Posterior cingulate gyrus (tissue), 11 donors: ENCODE measurements around the gene CWC15.
A peak's percentile ranks its signal among the peaks of the same experiment; 100 is the strongest.
"Not testable (repeated sequence)": the region's sequence is repeated elsewhere in the genome, so short reads cannot be mapped to it uniquely, and the experiment has no call there.

Source experiments
- DNase-seq, 10 donors: peaks; one replicate each; pipeline versions ENCODE4 v3.0.0 to v3.0.0-alpha.2; 2020 to 2021; ENCODE audit warnings: mixed read lengths in 3 of 10
- intact Hi-C: fragments of 100-400 bp; cut with DNase I; formaldehyde crosslinking; loops from one replicate; pipeline ENCODE4 v1.15.1; 2023

The CWC15 gene

DNA sequence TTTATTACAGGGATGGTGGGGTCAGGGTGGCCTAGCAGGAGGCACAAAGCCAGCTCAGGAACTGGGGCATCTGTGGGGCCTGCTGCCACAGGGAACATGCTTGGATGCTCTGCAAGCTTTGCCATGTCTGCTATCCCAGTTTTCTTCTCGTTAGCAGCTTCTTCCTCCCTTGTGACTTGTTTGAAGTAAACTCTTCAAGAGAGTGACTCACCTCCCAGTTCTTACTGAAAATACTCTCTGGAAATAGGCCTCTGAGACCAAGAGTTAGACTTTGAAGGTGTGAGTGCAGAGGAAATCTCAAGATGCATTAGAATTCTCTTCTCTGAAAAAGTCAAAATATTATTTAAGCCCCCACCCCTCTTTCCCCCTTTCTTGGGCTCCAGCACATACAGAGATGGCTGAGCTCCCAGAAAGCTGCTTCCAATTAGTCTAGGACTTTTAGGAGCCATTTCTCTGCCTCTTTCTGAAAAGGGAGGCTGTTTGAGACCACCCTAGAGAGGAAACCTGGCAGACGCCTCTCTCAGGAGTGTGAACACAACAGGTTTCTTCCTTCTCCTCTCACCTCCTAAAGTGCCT, 15.1 kb downstream of the CWC15 start:
- intact Hi-C loops, result no loop called here

DNA sequence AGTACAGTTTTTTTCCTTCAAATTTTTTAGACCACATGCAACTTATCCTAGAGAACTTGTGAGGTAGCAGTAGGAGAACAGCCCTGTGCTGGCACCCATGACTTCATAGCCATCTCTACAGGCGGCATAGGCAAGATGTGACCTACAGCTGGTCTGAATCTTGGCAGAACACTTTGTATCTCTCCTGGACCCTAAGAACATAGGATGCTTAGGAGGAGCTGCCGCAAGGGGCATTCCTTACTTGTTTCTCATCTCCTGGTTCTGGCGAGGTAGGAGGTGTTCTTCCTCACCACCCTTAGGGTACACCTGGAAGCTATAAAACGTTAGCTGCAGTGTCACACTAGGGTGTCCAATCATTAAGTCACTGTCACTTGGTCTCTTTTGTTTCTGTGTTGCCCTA, 16.4 kb downstream of the CWC15 start:
- no peak for DNase-seq
- intact Hi-C loops, result no loop called here

More for the DNA sequence above, 15.1 kb downstream of the CWC15 start:
- no peak for DNase-seq

DNA sequence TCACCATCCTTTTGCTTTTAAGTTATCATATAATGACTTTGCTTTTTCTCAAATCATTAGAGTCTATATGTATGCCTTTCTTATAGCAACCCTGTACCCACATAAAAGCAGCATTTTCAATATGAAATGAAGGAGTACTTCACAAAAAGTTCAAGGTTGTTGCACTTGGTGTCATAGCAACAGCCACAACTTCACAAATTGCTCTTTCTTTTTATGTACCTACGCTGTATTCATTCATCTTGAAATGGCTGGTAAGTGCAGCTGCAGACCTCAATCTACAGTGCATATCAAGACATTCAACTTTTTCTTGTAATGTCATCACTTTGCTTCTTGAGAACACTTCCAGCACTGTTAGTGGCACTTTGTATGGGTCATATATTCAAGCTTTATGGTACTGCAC, 18.6 kb downstream of the CWC15 start:
- intact Hi-C loops, result no loop called here
- no peak for DNase-seq

DNA sequence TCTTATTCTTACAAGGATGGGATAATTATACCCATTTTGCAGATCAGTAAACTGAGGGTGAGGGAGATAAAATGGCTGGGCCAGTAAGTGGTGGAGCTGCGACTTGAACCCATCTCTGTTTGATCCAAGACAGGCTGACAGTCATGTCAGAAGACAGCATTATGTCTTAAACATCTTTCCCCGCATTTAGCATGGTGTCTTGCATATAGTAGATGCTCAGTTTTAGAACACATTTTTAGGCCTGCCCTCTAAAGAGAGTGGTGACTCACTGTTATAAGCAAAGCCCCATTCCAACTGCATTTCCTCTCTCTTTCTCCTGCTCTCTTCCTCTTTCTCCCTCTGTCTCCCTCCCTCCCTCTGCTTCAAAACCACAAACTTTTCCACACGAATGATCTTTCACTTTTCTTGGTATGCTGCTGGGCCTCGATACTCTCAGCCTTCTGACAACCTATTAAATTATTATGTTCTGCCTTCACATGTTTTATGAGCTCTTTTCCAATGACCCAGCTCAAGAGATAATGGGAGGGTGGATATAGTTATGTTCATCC, 25.2 kb downstream of the CWC15 start:
- DNase-seq, result no peak
- intact Hi-C loops, result no loop called here

DNA sequence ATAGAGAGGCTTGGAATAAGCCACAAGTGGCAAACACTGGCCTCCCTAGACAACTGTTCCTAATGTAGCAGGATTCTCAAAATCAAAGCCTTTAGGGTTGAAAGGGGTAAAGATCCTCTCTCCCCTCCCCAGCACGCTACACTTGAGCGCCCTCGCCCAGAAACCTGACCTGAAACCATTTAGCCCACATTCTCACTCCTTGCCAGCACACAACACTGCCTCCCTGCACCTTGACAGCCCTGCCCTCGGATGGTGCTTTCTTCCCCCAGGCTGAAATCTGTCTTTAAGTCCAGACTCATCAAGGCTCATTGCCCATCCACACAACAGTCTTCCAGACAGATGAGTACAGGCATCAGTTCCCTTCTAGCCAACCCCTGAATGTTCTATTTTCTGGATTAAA, 26.5 kb downstream of the CWC15 start:
- DNase-seq, result no peak
- intact Hi-C loops, result no loop called here

DNA sequence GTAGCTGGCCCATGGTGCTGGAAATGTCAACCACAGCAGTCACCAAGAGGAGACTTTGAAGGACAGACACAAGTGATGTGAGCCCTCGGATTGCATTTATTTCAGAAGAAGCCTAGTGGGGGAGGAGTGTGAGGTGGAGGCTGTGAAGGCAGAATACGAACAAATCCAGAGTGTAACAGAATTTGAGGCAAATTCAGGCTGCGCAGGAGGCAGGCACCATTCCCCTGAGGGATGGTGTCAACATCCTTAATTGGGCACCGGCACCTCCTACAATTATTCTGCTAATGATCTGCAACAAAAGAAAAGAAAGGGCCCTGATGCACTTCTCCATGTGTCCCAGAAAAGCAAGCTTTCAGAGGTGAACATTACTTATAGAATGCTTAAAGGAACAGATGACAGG, 32.2 kb downstream of the CWC15 start:
- no peak for DNase-seq
- intact Hi-C loops, result no loop called here

DNA sequence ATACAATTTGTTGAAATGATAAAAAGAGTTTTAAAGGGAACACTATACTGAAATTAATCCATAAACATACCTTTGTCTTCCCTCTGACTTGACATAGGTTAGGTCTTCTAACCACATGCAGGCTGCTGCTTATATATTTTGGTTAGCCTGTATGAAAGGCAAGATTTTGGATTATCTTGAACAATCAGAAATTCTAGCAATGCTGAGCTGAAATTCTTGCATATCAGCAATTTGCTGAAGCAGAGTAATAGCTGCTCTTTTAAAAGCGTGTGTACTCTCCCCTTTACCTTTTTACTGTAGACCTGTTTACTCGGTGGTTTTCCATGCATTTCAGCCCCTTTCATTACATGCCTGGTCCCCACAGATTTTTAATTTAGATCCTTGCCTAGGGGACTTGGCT, 34.0 kb downstream of the CWC15 start:
- intact Hi-C loops, result no loop called here

DNA sequence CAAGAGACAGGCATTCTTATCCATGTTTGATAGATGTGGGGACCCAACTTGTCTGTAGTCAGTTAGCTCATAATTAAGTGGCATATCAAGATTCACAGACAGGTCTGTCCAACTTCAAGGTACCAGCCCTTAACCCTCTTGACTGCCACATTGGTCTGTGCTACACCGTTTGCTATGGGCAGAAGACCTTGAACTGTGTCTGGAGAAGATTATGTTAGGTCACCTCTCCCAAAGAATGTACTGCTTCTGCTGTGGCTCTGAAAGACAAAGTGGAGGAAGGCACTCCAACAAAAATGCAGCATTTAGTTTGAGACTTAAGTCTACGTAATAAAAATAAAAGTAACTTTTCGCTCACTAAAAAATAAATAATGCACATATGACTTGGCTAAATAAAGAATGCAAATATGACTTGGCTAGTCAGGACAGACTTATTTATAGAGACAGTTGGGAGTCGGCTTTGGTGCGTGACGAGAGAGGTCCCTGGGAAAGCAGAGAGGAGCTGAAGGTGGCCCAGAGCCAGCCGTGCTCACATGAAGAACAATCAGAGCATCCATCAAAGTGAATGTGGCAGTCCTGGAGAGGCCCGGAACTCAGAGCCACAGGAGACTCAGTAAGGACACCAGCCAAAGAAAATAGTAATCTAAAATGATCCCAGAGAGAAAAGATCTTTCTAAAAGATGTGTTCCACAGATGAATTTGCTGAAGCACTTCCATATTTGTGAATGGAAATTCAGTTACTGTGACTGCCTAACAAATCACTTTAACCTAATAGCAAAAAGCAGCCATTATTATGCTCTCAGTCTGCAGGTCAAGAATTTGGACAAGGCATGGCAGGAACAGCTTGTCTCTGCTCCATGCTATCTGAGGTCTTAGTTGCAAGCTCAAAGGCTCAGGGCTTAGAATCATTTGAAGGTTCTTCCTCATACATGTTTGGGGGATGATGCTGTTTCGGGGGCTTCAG, 35.0 kb downstream of the CWC15 start:
- intact Hi-C loops, result no loop called here
- no peak for DNase-seq

More for the DNA sequence above, 34.0 kb downstream of the CWC15 start:
- DNase-seq, result no peak

DNA sequence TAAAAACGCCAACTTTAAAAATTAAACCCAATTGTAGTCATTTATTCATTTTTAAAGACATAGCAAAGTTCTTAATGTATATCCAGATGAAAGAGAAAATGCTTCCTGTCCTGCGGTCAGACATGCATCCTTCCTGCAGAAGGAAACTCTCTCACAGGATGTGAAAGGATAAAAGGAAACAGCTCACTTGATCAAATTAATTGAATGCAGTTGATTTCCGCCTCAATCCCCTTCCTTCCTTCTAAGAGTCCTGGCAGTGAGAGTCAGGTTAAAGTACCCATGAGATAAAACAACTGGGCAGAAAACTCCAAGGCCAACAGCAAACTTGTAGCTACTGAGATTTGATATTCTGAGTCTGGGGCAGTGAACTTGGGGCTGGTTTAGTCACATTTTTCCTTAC, 38.5 kb downstream of the CWC15 start:
- intact Hi-C loops, result no loop called here

DNA sequence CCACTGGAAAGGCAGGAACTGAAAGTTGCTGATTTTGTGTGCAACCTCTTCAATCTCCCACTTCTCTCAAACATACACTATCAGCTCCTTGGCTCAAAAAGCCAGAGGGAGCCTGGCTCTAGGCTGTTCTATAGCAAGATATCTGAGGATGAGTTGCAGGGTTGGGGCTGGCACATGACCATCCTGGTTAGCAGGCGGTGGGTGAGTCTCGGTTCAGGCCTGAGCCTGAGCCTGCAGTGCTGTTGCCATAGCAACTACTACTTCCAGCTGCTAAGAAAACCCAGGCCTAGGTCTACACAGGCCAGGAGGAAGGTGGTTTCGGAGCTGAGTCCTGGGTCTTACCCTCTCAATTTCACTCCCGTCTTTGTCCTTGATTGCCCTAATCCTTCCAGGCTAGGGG, 39.0 kb downstream of the CWC15 start:
- DNase-seq, result peak in 8 of 10 donors; percentile 21 to 88 (median 44)
- intact Hi-C loops, result no loop called here

More for the DNA sequence above, 38.5 kb downstream of the CWC15 start:
- DNase-seq, result no peak

DNA sequence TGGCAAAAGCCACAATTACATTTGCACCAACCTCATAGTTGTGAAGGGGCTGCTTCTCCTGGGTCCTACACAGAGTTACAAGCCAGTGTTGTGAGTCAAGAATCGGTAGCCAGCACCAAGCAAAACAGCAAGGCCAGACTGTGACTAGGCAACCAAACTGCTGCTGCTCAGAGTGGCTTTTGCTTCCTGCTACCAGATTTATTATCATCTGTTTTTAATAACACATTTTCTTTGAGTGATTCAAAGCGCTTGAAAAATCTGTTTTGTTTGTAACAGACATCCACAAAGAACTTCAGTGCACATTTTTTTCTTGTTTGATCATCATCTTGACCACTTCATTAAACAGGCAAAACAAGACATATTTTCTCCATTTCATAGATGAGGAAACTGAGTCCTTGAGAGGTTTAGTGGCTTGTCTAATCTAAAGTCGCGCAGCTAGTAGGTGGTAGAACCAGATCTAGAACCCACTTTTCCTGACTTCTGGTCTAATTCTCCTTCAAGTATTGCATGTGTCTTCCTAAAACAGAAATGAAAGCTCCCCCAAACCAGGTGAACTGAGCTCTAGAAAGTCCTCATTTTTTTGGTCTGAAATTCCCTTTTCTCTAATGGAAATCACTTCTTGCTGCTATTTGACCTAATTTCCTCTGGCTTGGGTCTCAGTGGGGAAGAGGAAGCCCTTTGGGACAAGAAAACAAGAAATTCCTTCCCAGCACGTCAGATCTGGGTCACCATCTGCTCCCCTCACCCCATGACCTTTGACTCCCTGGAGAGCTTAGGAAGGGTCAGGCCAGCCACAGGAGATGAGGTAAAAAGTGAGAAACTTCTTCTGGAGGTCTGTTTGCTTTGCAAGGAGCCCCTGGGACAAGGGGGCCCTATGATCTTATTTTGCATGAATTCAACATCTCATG, 39.9 kb downstream of the CWC15 start:
- intact Hi-C loops, result no loop called here
- no peak for DNase-seq

DNA sequence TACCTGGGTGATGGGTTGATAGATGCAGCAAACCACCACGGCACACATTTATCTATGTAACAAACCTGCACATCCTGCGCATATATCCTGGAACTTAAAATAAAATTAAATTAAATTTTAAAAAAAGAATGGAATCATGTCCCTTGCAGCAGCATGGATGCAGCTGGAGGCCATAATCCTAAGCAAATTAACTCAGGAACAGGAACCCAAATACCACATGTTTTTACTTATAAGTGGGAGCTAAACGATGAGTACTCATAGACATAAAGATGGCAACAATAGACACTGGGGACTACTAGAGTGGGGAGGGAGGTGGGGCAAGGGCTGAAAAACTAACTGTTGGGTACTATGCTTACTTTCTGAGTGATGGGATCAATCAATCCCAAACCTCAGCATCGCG, 40.9 kb downstream of the CWC15 start:
- no peak for DNase-seq
- intact Hi-C loops, result no loop called here

DNA sequence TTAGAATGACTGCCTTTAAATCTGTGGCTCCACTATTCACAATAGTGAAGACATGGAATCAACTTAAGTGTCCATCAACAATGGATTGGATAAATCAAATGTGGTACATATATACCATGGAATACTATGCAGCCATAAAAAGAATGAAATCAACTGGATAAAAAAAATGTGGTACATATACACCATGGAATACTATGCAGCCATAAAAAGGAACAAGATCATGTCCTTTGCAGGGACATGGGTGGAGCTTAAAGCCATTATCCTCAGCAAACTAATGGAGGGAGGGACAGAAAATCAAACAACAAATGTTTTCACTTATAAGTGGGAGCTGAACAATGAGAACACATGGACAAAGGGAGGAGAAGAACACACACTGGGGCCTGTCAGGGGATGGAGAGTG, 41.3 kb downstream of the CWC15 start:
- intact Hi-C loops, DNase-seq: not testable (repeated sequence)

DNA sequence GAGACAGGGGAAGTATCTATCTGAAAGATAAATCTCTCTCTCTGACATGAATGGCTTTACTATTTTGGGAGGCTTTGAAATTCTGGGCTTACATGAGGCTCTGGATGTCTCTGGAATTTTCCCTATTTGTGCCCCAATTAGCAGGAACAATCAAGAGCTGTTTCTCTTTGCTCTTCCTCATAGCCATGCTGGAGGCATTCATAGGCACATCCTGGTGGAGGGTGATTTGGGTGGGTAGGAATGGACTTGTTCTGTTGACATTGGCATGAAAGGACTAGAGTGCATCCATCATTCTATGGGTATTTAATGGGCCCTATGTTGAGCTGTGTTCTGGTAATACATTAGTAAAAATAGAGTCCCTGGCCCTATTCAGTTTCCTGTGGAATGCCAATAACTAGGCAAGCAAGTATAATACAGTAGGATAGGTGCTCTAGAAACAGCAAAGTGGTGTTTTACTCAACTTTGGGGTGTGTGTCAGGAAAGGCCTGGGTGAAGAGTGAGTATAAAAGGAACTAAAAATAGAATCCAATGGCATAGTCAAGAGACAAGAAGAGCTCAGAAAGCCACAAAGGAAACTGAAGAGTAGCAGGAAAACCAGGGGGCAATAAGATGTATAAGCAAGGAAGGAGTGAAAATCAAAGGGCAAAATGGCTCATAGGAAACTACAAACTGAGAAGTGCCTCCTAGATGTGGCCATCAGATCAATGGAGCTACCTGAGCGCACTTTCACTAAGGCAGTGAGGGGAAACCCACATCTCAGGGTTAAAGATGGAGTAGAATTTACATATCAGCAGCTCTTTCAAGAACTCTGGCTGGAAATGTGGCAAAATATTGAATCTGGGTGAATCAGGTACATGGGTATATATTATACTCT, 45.0 kb downstream of the CWC15 start:
- intact Hi-C loops, result no loop called here
- no peak for DNase-seq

DNA sequence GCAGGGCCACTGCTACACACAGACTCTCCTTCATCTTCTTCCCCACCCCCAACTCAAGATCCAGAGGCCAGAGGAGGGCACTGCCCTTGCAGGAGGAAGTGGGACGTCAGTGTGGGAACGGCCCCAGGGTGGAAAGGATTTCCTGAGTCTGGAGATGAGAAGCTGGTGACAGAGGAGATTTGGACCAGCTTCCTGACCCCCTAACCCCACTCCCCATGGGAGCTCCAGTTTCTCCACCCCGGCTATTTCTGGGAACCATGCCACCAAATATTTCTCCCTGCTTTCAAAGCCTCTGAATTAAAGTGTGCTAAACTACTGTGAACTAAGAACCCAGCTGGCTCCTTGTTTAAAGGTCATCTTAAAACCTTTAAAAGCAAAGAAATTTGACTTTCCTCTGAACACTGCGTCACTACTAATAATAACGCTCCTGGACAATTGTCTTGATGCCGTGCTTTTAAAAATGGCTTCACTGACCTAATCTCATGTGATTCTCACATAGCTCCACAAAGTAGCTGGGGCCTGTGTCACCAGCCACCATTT, 46.6 kb downstream of the CWC15 start:
- DNase-seq, result peak in 2 of 10 donors; percentile 75 to 89
- intact Hi-C loops, result no loop called here

DNA sequence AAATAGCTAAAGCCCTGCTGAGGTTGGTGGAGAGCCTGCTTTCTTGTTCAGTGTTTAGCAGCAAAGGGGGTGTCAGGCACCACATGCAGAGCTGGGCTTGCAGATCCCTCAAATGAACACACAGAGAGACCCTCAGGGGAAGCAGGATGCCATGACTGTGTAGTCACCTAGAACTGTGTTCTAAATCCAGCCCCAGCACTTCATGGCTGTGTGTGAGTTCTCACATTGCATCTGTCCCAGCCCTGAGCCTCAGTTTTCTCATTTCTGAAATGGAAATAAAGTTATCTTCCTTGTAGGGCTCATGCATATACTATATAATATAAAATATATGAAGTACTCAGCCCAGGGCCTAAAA, 47.1 kb downstream of the CWC15 start:
- intact Hi-C loops, result no loop called here
- no peak for DNase-seq

DNA sequence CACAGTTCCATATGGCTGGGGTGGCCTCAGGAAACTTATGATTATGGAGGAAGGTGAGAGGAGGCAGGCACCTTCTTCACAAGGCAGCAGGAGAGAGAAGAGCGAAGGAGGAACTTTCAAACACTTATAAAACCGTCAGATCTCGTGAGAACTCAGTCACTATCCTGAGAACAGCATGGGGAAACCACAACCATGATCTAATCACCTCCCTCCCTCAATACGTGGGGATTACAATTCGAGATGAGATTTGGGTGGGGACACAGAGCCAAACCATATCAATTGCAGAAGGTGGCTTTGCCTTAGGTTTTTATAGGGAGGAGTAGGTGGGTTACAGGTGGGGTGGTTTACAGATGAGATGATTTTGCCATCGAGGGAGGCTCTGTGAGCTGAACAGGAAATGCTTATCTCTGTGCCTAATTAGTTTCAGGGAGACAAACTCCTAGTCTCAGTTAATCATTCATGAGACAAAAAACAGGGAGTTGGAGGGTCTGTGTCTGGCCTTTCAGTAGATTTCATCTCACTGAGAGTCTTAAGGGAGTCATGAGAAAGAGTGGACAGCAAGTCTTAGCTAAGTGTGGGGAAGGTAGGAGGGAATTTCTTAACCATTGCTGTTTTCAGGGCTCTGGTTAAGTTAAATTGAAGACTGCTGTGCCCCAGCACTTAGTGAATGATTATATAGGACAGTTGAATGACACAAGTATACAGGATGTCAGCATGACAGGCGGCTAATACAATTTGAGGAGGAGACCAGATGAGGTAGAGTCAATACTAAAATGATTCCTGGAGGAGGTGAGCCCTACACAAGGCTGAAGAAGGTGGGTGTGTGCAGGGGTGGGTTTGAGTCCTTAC, 47.7 kb downstream of the CWC15 start:
- DNase-seq, result no peak
- intact Hi-C loops, result no loop called here

DNA sequence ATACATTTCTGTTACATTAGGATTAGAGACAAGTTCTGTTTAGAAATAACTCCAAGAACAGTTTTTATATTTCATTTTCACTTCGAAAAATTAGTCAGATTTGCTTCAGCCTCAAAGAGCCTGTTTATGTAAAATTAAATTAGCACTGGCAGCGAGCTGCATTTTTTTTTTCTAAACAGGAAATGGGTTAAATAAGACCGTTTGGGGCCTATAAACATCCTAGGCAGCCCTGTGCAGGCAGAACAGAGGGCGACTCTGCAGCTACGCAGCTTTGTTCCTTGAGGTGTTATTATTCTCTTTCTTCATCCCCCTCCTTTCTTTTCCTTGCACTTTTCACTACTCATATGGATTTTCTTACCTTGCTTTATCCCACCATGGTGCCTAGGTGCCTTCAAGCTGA, 48.7 kb downstream of the CWC15 start:
- intact Hi-C loops, result no loop called here
- DNase-seq, result no peak

DNA sequence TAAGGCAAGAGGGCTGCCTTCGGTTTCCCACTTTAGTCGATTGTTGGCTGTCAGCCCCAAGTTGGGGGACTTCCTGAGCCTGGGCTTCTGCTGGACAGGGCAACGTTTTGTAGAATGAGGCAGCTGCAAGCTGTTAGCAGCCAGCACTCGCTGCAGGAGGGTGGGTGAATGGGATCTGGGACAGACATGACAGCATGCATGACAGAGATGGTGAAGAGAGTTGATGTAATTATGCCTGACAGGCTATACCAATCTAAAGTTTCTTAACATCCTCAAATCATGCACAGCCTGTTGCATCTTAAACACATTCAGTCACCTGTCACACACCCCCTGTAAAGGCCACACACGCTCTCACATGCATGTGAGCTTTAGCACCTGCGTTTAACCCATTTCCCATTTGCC, 49.2 kb downstream of the CWC15 start:
- DNase-seq, result no peak
- intact Hi-C loops, result no loop called here
